HG03045 (cell line): ENCODE data around the gene DEFB123.

ENCODE experiments used
- ATAC-seq: cut with Tn5 transposase; IDR thresholded peaks from one replicate; pipeline ENCODE4 v1.9.1; 2021; ENCODE audit warnings: mild to moderate bottlenecking, moderate library complexity; ENCODE audit not compliant: unreplicated experiment

Gene DEFB123

DNA sequence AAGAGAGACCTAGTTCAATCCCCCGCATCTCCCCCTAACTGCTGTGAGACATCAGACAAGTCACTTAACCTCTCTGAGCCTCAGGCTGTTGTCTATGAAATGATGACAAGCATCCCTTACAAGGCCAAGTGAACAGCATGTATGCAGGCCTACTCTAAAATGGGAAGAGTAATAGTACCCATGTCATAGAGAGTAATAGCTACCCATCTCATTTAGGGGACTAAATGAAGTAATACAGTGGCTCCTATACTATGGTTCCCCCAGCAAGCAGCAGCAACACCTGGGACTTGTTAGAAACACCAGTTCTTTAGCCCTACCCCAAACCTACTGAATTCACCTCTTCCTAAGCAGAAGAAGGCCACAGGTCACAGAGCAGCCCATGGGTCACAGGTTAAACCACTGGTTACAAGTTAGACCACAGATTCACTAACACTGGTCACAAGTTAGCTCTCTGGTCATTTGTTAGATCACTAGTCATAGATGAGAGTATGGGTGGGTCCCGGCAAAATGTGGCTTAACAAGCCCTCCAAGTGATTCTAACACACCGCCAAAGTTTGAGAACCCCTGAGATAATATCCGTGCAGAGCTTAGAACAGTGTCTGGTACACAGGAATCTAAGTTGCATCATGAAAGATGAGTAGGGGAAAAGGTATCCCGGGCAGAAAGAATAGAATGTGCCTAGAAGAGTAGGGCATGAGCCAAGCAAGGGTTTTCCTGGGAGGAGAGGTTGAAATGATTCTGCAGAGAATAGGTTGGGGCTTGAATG lies 33.1 kb downstream of the DEFB123 start:
- no peak for ATAC-seq

DNA sequence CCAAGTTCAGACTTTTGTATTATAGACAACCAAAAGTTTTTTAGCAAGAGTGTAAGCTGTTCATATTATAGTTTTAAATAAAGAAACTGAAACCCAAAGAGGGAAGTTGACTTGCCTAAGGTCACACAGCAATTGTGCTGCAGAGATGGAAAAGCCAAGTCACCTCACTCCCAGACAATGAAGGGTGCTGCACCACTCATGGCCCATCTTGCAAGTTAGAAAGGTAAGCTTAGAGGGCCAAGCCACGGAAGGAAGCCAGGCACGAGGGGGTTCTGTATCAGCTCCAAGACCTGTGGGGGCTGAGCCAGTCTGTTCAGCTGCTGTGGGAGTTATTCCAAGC lies 33.6 kb downstream of the DEFB123 start:
- no peak for ATAC-seq

DNA sequence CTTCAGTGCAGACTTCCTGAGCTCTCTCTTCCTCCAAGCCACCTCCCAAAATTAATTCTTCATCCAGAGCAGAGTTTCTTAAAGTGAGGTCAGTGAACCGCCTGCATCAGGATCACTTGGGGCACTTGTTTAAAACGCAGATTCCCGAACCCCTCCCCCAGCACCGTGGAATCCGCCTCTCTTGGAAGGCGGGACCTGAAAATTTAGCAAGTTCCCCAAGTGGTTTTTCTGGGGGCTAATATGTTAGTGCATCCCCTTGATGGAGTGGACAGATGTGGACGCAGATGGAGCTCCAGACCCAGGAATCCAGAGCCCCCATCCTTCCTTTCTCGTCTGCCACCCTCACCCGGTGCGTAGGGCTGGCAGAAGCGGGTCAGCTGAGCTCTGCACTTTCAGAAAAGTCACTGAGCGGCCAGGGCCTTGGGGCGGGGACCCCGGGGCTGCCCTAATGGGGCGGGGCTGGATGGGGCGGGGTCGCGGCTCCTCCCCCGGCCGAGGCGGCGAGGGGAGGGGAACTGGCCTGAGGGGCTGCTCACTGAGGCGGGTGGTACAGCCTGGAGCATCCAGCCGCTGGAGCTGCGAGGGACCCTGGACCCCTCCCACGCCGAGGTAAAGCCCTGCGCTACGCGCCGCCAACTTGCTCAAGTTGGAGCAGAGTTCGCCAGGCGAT lies 34.5 kb downstream of the DEFB123 start, which contains the start of the genes DEFB124 and REM1:
TSS of gene DEFB124 (minus strand) at position 370 of the 670 bp plus-strand sequence. CDS start 2,114 bp downstream, outside the sequence.
TSS of gene REM1 (plus strand) at position 531 of the 670 bp plus-strand sequence. CDS start 1,158 bp downstream, outside the sequence.
- ATAC-seq, result no peak

DNA sequence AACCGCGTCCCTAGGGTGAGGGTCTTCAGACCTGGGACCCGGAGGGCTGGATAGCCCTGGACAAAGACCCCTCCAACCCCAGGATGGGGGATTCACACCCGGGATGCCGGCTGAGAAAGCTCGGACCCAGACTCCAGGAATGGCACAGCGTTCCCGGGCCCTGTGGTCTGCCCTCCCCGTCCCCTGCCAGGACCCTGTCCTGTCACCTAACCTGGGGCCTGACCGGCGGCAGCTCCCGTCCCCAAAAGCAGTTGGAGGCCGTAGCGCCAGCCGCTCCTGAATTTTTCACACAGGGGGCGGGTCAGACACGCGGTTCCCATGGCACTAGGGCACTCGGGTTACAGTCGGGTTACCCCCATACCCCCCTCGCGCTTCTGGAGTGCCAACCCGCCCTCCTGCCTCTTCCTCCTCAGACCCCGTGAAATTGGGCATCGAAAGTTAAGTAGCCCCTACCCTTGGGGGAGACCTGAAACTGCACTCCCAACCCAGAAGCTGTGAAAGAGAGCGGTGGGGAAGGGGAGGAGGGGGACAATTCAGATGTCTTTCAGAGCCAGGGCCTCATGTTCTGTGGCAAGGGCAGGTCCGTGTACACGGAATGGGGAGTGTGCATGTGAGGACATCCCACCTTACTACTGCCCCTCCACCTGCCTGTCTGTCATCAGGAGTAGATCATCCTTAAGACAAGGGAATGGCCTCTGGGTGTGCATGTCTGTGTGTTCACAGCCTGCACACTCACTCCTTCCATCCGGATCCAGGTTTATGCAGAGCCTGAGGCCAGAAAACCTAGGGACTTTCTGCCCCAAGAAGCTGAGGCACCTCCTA lies 35.3 kb downstream of the DEFB123 start:
- no peak for ATAC-seq

DNA sequence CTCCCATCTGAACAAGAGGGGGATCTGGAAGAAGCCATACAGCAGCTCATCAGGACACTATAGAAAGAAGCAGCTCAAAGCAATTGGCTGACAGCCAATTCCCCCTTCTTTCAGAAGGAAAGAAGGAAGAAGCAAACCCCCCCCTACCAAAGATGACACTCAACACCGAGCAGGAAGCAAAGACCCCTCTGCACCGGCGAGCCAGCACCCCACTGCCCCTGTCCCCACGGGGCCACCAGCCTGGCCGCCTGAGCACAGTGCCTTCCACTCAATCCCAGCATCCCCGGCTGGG lies 35.8 kb downstream of the DEFB123 start:
- no peak for ATAC-seq

DNA sequence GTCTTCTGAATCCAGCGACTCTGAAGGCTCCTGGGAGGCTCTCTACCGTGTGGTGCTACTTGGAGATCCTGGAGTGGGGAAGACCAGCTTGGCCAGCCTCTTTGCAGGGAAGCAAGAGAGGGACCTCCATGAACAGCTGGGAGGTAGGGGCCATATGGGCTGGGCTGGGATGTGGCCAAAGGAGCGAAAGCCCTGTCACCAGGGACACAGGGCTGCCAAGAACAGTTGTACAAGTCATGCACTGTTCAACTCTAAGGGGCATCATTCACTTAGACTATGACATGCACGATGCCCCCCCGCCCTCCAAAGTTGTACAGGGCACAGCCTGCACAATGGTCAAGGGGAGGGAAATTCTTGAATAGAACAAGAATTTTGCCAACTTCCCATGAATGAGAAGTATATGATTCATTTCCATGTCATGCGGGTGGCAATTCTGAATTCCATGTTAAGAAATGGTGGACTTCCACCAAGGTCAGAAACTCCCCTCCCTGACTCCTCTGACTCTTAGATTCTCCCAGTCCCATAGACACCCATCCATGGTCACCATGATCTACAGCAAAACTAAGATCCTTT lies 36.3 kb downstream of the DEFB123 start:
- no peak for ATAC-seq

DNA sequence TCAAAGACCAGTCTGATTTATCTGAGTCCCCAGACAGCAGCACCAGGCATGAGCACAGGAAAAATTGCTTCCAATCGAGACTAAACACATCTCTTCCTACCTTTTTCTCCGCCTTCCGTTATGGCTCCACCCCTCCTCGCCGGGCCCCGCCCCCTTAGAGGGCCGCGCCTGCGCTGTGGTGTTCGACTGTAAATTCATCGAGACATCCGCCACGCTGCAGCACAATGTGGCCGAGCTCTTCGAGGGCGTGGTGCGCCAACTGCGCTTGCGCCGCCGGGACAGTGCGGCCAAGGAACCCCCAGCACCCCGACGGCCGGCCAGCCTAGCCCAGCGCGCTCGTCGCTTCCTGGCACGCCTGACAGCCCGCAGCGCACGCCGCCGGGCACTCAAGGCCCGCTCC lies 43.6 kb downstream of the DEFB123 start:
- no peak for ATAC-seq

DNA sequence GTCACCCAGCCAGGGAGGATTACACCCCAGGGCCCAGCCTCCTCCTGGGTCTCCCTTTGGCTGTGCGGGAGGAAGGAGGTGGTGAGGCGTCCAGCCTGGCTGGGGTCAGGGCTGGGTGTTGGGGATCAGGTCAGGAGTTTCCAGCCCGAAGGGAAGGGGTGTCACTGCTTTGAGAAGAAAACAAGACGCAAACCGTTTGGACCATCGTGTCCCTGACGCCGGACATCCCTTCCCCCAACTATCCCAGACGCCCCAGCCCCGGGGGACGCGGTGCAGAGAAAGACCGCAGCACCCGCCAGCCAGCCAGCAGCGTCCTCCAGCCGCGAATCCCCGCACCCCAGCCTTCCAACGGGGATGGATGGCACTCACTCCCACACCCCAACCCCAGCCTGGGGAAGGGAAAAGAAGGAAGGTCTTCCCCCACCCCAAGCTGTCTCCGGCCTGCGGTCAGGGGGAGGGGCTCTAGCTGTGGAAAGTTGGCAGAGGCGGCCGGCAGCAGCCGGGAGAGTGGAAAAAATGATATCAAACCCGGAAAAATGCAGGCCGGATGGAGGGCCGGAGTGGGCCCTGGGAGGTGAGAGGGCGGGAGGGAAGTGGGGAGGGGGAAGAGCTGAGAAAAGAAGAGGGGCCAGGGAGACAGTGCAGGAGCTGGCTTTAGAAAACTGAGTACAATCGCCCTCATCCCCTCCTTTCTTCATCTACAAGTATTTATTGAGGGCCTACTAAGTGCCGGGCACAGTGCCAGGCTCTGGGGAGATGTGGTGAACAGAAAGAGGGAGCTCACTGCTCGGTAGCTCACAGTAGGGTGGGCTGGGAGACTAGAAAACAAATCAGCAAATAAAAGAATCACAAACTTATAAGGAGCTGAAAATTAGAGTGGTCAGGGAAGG lies 45.3 kb downstream of the DEFB123 start:
- ATAC-seq, result no peak

DNA sequence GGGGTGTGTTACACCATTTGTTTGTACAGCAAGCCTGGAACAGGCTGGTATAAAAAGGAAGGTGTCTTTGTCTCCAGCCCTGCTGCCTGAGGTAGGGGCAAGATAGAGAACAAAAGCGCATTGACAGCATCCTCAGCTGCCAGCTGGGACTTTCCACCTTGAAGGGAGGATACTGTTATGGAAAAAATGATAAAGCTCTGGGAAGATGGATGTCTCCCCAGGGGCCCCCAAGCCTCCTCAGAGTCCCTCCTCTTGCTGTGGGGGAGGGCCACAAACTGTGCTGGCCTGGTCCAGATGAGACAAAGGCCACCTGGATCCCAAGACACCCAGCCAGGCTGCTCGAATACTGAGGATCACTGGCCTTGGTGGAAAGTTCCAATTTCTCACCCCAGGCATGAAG lies 47.7 kb downstream of the DEFB123 start:
- no peak for ATAC-seq

DNA sequence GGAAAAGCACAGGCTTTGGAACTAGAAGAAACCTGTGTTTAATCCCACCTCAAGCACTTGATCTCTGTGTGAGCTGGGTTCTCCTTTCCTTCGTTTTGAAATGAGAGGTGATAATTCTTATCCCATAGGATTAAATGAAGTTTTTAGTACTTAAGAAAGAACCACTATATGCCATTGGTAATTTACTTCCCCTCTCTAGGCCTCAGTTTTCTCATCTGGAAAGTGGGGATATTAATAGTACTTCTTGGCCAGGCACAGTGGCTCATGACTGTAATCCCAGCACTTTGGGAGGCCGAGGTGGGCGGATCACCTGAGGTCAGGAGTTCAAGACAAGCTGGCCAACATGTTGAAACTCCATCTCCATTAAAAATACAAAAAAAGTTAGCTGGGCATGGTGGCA lies 48.7 kb downstream of the DEFB123 start:
- ATAC-seq, result no peak

DNA sequence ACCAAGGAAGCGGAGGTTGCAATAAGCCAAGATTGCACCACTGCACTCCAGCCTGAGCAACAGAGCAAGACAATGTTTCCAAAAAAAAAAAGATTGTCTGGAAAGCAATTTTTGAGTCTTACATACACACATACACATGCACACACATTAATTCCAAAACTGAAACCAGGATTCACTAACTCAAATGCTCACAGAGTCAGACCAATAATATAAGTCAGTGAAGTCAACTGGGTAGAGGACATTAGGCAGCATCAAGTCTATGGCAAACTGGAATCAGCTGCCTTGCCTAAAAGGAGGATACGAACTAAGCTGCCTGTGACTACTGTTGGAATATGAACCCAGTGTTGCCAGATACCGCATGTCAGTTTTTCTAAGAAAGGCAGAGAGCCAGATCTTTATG lies 50.3 kb downstream of the DEFB123 start:
- ATAC-seq, result no peak

DNA sequence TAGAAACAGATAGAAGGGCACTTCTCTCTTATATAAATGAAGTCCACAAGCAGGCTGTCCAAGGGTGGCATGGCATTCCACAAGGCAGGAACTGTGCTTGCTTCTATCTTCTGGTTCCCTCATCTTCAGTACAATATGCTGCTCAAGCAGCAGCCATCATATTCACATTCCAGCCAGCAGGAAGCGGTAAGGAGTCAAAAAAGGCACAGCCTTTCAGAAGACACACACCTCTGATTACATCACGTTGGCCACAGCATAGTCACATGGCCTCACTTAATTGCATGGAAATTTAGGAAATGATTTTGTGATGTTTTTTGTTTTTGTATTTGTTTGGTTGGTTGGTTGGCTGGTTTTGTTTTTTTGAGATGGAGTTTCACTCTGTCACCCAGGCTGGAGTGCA lies 53.7 kb downstream of the DEFB123 start:
- no peak for ATAC-seq

DNA sequence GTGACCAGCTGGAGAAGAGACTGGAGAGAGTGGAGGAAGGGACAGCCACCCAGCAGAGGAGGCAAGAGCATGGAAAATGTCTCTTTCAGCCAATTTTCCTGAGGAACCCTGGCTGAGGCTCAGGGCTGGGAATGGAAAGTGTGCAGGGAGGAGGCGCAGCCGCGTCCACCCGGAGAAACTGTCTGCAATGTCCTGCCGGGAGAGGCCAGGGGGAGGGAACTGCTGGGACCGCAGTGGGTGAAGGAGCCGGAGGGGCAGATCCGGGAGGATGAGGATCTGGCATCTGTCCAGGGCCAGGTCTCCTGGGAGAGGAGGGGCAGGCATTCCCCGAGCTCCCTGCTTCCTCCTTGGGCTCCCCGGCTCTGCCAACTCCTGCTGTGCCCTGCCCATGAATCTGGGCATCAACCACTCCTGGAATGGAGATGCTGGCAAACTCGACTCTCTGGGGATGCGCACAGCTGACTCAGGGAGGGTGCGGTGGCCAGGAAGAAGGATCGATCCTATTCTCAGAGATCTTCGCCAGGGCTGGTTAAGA lies 56.4 kb downstream of the DEFB123 start:
- ATAC-seq, result no peak

DNA sequence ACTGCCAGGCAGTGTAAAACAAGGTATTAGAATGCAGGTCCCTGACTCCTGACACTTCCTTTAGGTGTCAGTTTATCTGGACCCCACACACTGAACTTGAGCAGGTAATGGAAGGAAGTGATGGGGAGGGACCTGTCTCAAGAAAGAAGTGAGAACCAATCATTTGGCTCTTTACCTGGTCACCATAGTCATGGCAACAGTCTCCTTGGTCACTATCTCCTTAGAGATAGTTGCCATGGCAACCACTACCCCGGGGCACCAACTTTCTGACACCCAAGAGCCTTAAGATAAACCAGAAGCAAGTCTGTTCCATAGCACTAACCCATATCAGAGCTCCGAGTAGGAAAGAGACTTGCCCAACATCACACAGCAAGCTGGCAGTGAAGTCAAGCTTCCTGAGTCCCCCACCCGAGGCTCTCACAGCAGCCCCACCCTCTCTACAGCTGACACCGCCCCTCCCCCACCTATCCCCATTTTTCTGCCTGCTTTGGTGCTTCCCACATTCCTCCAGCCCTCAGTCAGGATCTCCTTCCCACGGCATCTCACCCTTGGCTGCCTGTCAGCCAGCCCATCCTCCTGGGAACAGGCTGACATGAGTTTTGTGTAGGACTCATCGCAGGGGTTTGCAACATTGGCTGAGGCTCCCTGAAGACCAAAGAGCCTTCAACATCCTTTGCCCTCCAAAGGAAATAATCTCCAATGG lies 57.6 kb downstream of the DEFB123 start:
- no peak for ATAC-seq
